IPS DF 19.7 (cell line): Measurements from ENCODE around the gene GNAI1.
"Not testable (repeated sequence)": the region's sequence is repeated elsewhere in the genome, so short reads cannot be mapped to it uniquely, and the experiment has no call there.

ENCODE experiments used
- DNase-seq: peaks from one replicate; pipeline ENCODE4 v3.0.0-alpha.2; 2013; ENCODE audit warnings: low read depth, low spot score

Gene GNAI1

DNA sequence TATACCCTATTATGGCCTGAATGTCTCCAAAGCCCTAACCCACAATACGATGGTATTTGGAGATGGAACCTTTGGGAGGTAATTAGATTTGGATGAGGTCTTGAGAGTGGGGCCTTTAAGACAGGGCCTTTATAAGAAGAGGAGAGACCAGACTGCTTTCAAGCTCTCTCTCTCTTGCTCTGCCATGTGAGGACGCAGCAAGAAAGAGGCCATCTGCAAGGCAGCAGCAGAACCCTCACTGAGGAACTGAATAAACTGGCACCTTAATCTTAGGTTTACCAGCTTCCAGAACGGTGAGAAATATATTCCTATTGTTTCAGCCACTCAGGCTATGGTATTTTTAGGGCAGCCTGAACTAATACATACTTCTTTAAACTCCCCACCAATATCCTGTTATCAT, 2.0 kb upstream of the GNAI1 start:
- DNase-seq: no peak

DNA sequence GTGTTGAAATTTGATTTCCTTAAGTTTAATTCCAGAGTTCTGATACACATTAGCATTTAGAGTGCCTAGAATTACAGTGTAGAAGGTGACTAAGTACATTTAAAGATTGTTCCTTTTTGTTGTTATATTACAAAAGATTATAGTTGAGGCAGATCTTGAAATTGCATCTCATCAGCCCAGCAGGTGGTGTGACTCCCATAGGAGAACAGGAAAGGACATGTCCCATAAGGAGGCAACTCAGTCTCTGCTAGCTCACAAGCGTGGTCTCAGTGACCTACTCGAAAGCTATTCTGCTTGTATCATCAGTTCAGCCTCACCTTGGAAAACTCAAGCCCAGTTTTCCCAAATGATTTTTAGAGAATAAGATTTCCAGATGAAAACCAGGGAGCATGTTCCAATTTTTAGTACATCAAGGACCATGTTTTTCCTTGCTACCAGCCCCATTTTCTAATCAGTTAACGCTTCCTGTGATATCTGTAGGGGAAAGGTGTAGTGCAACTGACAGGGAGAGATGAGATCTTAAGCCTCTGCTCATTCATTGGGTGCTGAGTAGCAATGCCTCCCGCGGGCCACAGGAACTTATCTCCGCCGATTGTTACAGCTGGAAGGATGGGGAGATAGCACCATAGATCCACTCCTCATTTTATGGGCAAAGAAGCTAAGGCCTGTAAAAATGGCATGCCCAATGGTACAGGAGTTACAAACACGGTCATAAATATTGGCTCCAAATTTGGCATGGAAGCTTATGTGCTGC, 1.1 kb upstream of the GNAI1 start:
- no peak for DNase-seq

DNA sequence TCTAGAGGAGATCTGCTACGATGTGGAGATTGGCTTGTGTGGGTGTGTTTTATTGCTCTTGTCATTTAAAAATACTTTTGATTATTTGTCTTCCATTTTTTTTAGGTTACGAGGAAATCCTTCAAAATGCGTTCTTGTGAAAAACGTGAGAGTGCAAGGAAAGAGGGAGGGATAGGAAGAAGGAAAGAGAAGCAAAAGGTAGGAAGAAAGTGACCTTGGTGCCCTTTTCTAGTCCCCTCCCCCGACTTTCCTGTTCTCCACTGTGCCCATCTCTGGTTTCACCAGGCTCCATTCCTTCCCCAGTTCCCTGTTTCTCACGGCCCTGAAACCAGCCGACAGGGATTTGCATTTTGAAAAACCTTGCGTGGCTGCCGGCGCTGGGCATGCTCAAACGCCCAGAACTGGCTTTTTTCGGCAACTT, 506 bp upstream of the GNAI1 start:
- no peak for DNase-seq

GRCh38 chr7:80135309-80136104, 876 bp downstream of the GNAI1 start:
- DNase-seq: no peak

DNA sequence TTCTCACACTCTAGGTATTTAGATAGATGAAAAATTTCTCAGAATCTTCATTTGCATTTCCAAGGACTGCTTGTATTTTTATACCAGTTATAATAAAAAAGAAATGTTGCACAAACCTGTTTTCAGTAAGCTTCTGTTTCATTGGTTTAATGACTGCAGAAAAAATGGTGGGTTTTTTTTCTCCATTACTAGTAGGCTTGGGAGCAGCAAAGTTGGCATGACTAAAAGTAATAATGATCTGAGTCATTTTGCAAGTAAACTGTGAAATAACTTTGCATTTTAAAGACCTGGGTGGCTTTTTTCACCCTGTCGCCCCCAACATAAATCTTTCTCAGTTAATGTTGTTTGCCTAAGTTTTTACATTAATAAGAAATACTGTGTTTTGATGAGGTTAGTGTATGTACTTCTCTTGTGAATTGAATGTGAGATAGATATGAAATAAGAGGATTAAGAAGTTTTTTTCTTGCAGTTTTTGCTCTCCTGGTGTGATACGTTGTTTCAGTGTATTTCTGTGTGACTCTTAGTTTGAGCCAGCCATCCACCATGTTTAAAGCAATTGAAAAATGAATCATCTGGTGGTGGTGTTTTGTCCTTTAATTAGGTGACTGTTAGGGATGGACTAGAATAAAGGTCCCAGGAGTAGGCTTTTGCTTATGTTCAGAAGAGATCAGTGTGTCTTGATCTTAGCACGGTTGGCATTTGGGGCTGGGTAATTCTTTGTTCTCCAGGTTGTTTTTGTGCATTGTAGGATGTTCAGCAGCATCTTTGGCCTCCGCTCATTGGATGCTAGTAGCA, 1.8 kb downstream of the GNAI1 start:
- no peak for DNase-seq

DNA sequence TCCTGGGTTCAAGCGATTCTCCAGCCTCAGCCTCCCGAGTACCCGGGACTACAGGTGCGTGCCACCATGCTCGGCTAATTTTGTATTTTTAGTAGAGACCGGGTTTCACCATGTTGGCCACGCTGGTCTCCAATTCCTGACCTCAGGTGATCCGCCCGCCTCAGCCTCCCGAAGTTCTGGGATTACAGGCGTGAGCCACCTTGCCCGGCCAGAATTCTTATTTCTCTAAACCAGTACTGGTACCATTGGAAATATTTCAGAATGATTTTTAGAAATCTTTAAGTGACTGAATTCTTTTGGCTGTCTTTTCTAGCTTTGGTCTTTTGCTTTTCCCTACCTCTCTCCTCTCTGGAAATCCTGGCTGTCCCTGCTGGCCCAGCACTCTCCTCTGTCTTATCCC, 2.8 kb downstream of the GNAI1 start:
- DNase-seq: no peak

GRCh38 chr7:80139236-80139635, 4.6 kb downstream of the GNAI1 start:
- no peak for DNase-seq

GRCh38 chr7:80140388-80140787, 5.8 kb downstream of the GNAI1 start:
- DNase-seq: no peak

- no peak for DNase-seq
Measured at GRCh38 chr7:80141376-80141775, 6.7 kb downstream of the GNAI1 start.

DNA sequence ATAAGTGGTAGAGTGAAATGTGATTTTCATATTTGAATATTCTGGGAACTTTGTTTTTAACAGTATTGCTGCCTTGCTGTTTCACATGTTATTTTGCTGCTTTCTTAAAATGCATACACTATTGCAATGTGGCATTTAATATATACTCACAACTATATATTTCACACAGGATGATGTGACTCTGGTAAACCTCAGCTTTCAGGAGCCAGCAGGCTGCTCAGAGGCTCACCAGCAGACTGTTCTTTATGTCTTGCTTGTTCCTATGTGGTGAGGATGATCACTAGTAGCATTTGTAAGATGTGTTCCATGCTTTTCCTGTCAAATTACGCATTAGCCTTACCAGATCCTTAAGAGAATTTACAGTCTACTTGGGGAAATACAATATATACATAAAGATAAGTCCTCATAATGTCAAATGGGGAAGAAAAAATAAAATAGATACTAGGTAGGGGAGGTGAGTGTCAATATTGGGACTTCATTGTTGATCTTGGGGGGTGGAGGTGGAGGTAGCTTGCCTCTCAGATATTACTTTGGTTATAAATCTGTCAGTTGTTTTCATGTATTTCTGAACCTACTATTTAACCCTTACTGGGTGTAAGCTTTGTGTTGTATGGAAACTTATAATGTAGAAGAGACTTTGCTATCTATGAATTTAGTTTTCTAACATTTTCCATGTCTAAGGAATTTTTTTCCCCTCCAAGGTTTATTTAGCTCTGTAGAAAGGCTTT, 8.4 kb downstream of the GNAI1 start:
- DNase-seq: no peak

DNA sequence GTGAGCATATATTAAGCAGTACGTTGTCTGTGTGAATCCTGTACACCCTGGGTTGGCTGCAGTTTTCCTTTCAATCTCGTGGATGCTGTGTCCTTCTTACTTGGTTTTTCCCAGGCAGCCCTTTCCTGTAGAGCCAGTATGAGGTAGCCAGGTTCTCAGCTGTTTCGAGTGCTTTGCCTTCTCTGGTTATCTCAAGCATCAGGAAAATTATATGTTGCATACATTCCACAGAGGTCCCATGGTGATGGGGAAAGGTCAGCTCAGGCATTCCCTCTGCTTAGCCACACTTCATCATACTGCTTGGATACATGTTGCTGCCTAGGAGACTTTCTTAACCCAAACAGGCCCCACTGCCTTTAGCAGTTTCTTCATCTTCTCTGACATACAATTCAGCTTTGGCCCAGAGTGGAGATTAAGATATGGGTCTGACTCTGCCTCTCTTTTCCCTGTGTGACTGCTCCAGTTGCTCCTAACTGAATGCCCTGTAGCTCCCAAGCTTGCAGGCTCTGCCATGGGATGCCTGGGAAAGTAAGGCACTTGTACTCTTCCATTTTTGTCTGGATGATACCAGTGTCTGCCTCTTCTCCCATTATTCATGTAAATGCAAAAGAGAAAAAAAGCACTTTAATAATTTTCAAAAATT, 11.3 kb downstream of the GNAI1 start:
- no peak for DNase-seq

DNA sequence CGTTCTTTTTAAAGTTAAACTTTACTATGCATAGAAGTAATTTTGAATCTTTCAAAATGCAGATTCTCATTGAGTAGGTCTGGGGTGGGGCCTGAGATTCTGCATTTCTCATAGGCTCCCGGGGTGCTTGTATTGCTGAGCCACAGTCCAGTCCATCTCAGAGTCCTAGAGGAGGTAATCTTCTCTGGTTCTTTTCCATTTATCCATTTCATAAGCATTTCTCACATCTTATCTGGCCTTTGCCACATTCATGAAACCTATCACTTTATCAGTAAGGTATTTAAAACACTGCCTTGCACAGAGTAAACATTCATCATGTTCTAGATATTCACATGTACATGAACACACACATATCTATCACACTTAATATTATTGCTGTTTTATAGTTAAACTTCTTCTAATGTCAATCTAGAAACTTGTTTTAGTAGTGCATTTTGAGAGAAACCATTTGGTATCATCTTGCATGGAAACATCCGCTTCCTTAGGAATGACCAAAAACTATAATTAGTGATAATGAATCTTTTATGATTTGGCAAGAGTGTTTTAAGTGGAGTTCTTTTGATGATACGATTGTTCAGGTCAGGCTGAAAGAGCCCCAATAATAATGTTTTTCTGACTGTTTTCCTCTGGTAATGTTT, 12.0 kb downstream of the GNAI1 start:
- no peak for DNase-seq

- no peak for DNase-seq
Measured at GRCh38 chr7:80147543-80148391, 13.1 kb downstream of the GNAI1 start.

GRCh38 chr7:80150611-80151273, 16.1 kb downstream of the GNAI1 start:
- no peak for DNase-seq

DNA sequence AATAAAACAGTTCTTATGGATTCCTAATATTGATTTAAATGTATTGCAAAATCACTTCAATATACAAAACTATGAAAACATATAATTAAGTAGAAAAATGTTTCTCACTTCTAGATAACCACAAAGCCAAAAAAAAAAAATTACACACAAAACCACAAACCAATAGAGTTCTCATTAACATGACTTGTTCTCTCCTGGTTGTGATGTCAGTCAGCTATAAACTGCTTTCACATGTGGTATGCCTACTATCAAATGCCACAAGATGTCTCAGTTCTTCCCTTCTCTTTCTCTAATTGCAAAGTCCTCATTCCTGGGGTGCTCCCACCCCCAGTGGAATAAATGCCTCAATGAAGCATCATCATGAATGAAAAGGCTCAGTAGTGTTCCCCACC, 16.6 kb downstream of the GNAI1 start:
- no peak for DNase-seq

- no peak for DNase-seq
Measured at GRCh38 chr7:80153446-80153845, 18.8 kb downstream of the GNAI1 start.

GRCh38 chr7:80154656-80155333, 20.2 kb downstream of the GNAI1 start:
- DNase-seq: no peak

- no peak for DNase-seq
Measured at GRCh38 chr7:80155374-80155773, 20.7 kb downstream of the GNAI1 start.

- not testable (repeated sequence) for DNase-seq
Measured at GRCh38 chr7:80157770-80158169, 23.1 kb downstream of the GNAI1 start.
